ENCODE measurements around the gene GKAP1.

DNA sequence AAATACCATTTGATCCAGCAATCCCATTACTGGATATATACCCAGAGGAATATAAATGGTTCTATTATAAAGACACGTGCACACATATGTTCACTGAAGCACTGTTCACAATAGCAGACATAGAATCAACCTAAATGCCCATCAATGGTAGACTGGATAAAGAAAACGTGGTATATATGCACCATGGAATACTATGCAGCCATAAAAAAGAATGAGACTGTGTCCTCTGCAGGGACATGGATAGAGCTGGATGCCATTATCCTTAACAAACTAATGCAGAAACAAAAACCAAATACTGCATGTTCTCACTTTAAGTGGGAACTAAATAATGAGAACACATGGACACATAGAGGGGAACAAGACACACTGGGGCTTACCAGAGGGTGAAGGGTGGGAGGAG is 39.4 kb downstream of the GKAP1 start:
- TF ChIP-seq BCL11A (tag by site-specific recombination; IDR thresholded peaks at IDR 0.05; ENCODE audit: low read depth) = no peak
- no peak for TF ChIP-seq SALL2 (tag by site-specific recombination; IDR thresholded peaks at IDR 0.05; ENCODE audit: borderline replicate concordance)

Data from HEK293 (cell line).